ENCODE measurements around the gene PXDC1.

Gene PXDC1

GRCh38 chr6:3789896-3790558 is 38.5 kb upstream of the PXDC1 start:
- no peaks in the 10 kb centered on the region for H3K9me3 ChIP-seq
- H3K36me3 ChIP-seq, result no peaks in the 10 kb centered on the region
- DNase-seq, result no peak
- no peak overlapping the region for H3K4me3 ChIP-seq (ENCODE audit: low read depth, low read length)
- no peaks in the 10 kb centered on the region for H3K4me1 ChIP-seq
- no peaks in the 10 kb centered on the region for H3K27me3 ChIP-seq
- no peak for TF ChIP-seq CTCF (IDR thresholded peaks at IDR 0.05; ENCODE audit: low read depth, low read length)

DNA sequence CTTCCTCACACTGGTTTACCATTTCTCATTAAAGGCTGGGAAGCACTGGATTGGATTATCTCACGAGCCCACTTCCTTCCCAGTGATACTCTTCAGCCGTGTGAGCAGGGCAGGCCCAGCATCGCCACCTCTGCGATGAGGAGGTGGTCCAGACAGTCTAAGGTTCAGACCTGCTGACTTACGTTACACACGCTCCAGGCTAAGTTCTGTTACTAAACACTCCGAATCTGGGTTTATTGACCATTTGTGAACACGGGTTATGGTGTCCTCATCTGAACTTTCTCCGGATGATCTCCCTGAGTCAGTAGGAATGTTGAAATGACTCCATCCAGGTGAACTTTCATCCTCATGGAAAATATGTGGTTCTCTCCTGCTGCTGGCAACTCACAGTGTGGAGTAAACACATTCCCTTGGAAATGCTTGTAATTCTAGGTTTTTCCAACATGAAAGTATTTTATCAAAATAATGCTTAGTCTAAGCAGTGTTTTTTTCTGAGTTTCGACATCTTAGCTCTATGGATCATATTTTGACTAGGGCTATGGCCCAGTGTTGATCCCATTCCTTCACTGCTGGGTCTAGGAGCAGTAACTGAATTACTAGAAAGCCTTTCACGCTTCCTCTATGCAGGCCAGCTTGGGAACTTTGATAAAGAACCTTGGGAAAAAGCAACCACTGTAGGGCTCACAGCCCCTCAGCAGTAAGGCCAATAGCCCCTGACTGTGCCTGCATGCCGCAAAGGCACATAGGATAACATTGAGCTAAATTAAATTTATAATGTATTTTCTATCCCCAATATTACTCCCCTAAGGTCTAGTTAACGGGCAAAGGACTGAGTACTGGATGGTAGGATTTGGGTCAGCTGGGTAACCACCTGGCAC is 37.7 kb upstream of the PXDC1 start:
- no peak for DNase-seq
- Histone ChIP-seq H3K4me3 (ENCODE audit: low read depth, low read length) (no peak overlapping the region), H3K36me3 (no peaks in the 10 kb centered on the region), H3K27me3 (no peaks in the 10 kb centered on the region), H3K9me3 (no peaks in the 10 kb centered on the region), H3K4me1 (no peaks in the 10 kb centered on the region)
- TF ChIP-seq CTCF (IDR thresholded peaks at IDR 0.05; ENCODE audit: low read depth, low read length), result no peak

- Histone ChIP-seq H3K9me3 (no peaks in the 10 kb centered on the region), H3K4me1 (no peaks in the 10 kb centered on the region), H3K36me3 (no peaks in the 10 kb centered on the region), H3K27me3 (peaks cover under 1% of the 10 kb centered on the region; the same call in 1 of the 2 replicates), H3K4me3 (ENCODE audit: low read depth, low read length) (no peak overlapping the region)
- DNase-seq, result no peak
- no peak for TF ChIP-seq CTCF (IDR thresholded peaks at IDR 0.05; ENCODE audit: low read depth, low read length)
These were observed 37.0 kb upstream of the PXDC1 start for GRCh38 chr6:3788408-3789017.

DNA sequence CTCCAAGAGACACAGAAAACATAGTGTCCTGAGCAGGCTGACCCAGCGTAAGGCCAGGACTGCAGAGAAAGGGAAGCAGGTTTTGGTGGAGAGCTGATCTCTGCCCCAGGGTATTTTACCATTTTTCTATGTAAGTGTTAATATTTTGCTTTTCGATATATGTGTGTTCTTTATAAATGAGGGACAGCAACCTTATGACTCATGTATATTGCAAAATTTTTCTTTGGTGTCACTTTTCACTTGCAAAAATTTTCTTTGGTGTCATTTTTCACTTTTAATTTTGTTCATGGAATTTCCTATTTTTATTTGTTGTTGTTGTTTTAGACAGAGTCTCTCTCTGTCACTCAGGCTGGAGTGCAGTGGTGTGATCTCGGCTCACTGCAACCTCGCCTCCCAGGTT is 34.6 kb upstream of the PXDC1 start:
- Histone ChIP-seq H3K36me3 (no peaks in the 10 kb centered on the region), H3K9me3 (no peaks in the 10 kb centered on the region), H3K4me1 (no peaks in the 10 kb centered on the region), H3K27me3 (peaks cover 12% of the 10 kb centered on the region; the same call in 1 of the 2 replicates), H3K4me3 (ENCODE audit: low read depth, low read length) (no peak overlapping the region)
- no peak for DNase-seq
- no peak for TF ChIP-seq CTCF (IDR thresholded peaks at IDR 0.05; ENCODE audit: low read depth, low read length)

DNA sequence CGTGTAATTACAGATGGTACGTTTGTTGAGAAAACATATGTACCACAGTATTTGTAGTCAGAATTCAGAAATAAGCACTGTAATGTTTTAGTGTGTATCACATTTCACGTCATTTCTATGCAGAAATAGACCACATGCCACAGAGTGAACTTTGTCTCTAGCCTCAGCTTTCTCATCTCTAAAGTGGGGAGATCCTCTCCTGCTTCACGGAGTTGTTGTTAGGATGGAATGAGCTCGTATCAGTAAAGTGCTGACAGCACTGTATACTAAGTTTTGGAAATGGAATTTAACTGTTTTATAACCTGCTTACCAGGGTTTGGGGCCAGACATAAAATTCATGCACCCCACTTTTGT is 34.2 kb upstream of the PXDC1 start:
- H3K9me3 ChIP-seq, result no peaks in the 10 kb centered on the region
- no peaks in the 10 kb centered on the region for H3K4me1 ChIP-seq
- no peak for DNase-seq
- no peak overlapping the region for H3K4me3 ChIP-seq (ENCODE audit: low read depth, low read length)
- no peak for TF ChIP-seq CTCF (IDR thresholded peaks at IDR 0.05; ENCODE audit: low read depth, low read length)
- H3K36me3 ChIP-seq, result no peaks in the 10 kb centered on the region
- peaks cover 12% of the 10 kb centered on the region; the same call in 1 of the 2 replicates for H3K27me3 ChIP-seq

All from BE2C (cell line).